Caco-2 (cell line): ENCODE data around the gene SHB. TPM values are rescaled to one million over a fixed set of nuclear protein-coding genes. Genes with fewer than 3 reads are reported as not detected.

ENCODE experiments used
- BruUV-seq: library from RNA; stranded (reverse); fragments of 400-500 nt; replicated peaks from 2 replicates; lab custom pipeline; 2021; lab: Mats Ljungman, UMichigan
- CTCF ChIA-PET: fragments of 300-600 bp; sonication (Branson Sonifier 250); formaldehyde crosslinking; loops from one replicate; lab custom pipeline; 2022; ENCODE audit warnings: antibody characterized with exemption; lab: Charles Lee
- POLR2A ChIA-PET: fragments of 300-600 bp; sonication (Branson Sonifier 250); formaldehyde crosslinking; loops from one replicate; lab custom pipeline; 2022; ENCODE audit warnings: antibody characterized with exemption; lab: Charles Lee
- DNase-seq, 2 experiments: peaks; one replicate each; pipeline versions ENCODE4 v3.0.0 to v3.0.0-alpha.2; 2020 to 2022
- H3K27me3 ChIP-seq: replicated peaks from 2 replicates; pipeline ENCODE4 v1.6.0; 2011; ENCODE audit warnings: low read length; ENCODE audit not compliant: control insufficient read depth, insufficient read depth
- H3K36me3 ChIP-seq: 2 replicates; pipeline ENCODE4 v1.5.1; 2011; ENCODE audit warnings: low read length; ENCODE audit not compliant: control insufficient read depth, insufficient read depth
- H3K4me1 ChIP-seq: fragments of 250-450 bp; sonication (Bioruptor Pico); 2 replicates; pipeline ENCODE4 v1.5.1; 2020; ENCODE audit warnings: mild to moderate bottlenecking
- H3K4me3 ChIP-seq: 2 replicates; pipeline ENCODE4 v1.5.1; 2011; ENCODE audit warnings: low read depth, mild to moderate bottlenecking, control low read depth, low read length
- H3K9me3 ChIP-seq: fragments of 250-450 bp; sonication (Bioruptor Pico); 2 replicates; pipeline ENCODE4 v1.5.1; 2020; ENCODE audit warnings: mild to moderate bottlenecking, moderate library complexity
- H3K27ac Mint-ChIP-seq: one replicate; pipeline ENCODE4 v1.8.0; 2022; ENCODE audit warnings: mixed read lengths; ENCODE audit not compliant: unreplicated experiment
- H3K27me3 Mint-ChIP-seq: one replicate; pipeline ENCODE4 v1.8.0; 2022; ENCODE audit warnings: mixed read lengths; ENCODE audit not compliant: insufficient read depth, unreplicated experiment
- H3K36me3 Mint-ChIP-seq: one replicate; pipeline ENCODE4 v1.8.0; 2022; ENCODE audit warnings: mild to moderate bottlenecking, mixed read lengths; ENCODE audit not compliant: insufficient read depth, unreplicated experiment
- H3K4me1 Mint-ChIP-seq: one replicate; pipeline ENCODE4 v1.8.0; 2022; ENCODE audit warnings: low read depth, mixed read lengths; ENCODE audit not compliant: unreplicated experiment
- H3K4me3 Mint-ChIP-seq: one replicate; pipeline ENCODE4 v1.8.0; 2022; ENCODE audit warnings: mild to moderate bottlenecking, moderate library complexity, mixed read lengths; ENCODE audit not compliant: unreplicated experiment
- H3K9me3 Mint-ChIP-seq: one replicate; pipeline ENCODE4 v1.8.0; 2022; ENCODE audit warnings: mixed read lengths; ENCODE audit not compliant: unreplicated experiment
- CTCF ChIP-seq, 2 experiments: fragments of 200-600 bp in 1 of 2; IDR thresholded peaks; 1 replicate in 1 of 2; 2 replicates in 1 of 2; pipeline versions ENCODE4 v1.5.1 to v1.8.0; 2011 to 2022; ENCODE audit warnings: antibody characterized with exemption in 1 of 2, control low read depth in 1 of 2, inconsistent platforms in 1 of 2, low read depth in 1 of 2, low read length in 1 of 2, mild to moderate bottlenecking in 1 of 2, moderate library complexity in 1 of 2; ENCODE audit not compliant: insufficient read depth in 1 of 2, severe bottlenecking in 1 of 2, unreplicated experiment in 1 of 2
- intact Hi-C: fragments of 100-400 bp; cut with micrococcal nuclease; formaldehyde crosslinking; loops from one replicate; pipeline ENCODE4 v1.10.0; 2022; ENCODE audit not compliant: unreplicated experiment
- total RNA-seq: library from RNA; stranded (reverse); gene quantifications from 2 replicates; pipeline ENCODE4 v1.2.3, GENCODE V29; 2022

The SHB gene
- total RNA-seq, 1 experiment from 2014 or later, result 18.3 TPM

- no peak for TF ChIP-seq CTCF (IDR thresholded peaks at IDR 0.05; ENCODE audit: insufficient read depth in 1 of 2, low read depth in 1 of 2, low read length in 1 of 2, severe bottlenecking in 1 of 2, unreplicated experiment in 1 of 2)
- H3K9me3 Mint-ChIP-seq, result no peaks in the 10 kb centered on the region
- Histone ChIP-seq H3K27me3 (no peaks in the 10 kb centered on the region), H3K9me3 (no peaks in the 10 kb centered on the region), H3K36me3 (no peaks in the 10 kb centered on the region; the same call in 1 of the 2 replicates), H3K4me3 (no peak overlapping the region), H3K4me1 (peaks cover 65% of the 10 kb centered on the region)
- H3K4me1 Mint-ChIP-seq, result peaks cover 35% of the 10 kb centered on the region
- POLR2A ChIA-PET, result no interaction called here
- no peaks in the 10 kb centered on the region for H3K27me3 Mint-ChIP-seq
- intact Hi-C loops, result no loop called here
- H3K4me3 Mint-ChIP-seq, result no peak overlapping the region
- BruUV-seq, result no TSS peak
- peak overlapping the region; percentile 74 for H3K27ac Mint-ChIP-seq
- CTCF ChIA-PET, result interaction anchor here (0.7 to 1.2 kb wide), 3 partner anchors 26 to 33 kb away, joined by 3 to 4 read pairs (median 3); no protein-coding TSS in a partner anchor
- DNase-seq, result no peak
- peaks cover 31% of the 10 kb centered on the region for H3K36me3 Mint-ChIP-seq
These were observed 127.8 kb downstream of the SHB start for GRCh38 chr9:37941253-37941652.

- ChIA-PET POLR2A (no interaction called here), CTCF (no interaction called here)
- Histone ChIP-seq H3K9me3 (no peaks in the 10 kb centered on the region), H3K4me1 (peaks cover 49% of the 10 kb centered on the region), H3K4me3 (no peak overlapping the region), H3K27me3 (no peaks in the 10 kb centered on the region), H3K36me3 (no peaks in the 10 kb centered on the region; the same call in 1 of the 2 replicates)
- no TSS peak for BruUV-seq
- intact Hi-C loops, result no loop called here
- H3K4me1 Mint-ChIP-seq, result peaks cover 28% of the 10 kb centered on the region
- no peak for DNase-seq
- H3K4me3 Mint-ChIP-seq, result no peak overlapping the region
- H3K27me3 Mint-ChIP-seq, result no peaks in the 10 kb centered on the region
- peak overlapping the region; percentile 45 for H3K27ac Mint-ChIP-seq
- peaks cover 23% of the 10 kb centered on the region for H3K36me3 Mint-ChIP-seq
- TF ChIP-seq CTCF (IDR thresholded peaks at IDR 0.05; ENCODE audit: insufficient read depth in 1 of 2, low read depth in 1 of 2, low read length in 1 of 2, severe bottlenecking in 1 of 2, unreplicated experiment in 1 of 2), result no peak
- H3K9me3 Mint-ChIP-seq, result no peaks in the 10 kb centered on the region
These were observed 129.4 kb downstream of the SHB start for GRCh38 chr9:37939575-37940095.

- no peaks in the 10 kb centered on the region for H3K27me3 Mint-ChIP-seq
- H3K36me3 Mint-ChIP-seq, result peaks cover 13% of the 10 kb centered on the region
- POLR2A ChIA-PET, result no interaction called here
- no peak for TF ChIP-seq CTCF (IDR thresholded peaks at IDR 0.05; ENCODE audit: insufficient read depth in 1 of 2, low read depth in 1 of 2, low read length in 1 of 2, severe bottlenecking in 1 of 2, unreplicated experiment in 1 of 2)
- Histone ChIP-seq H3K4me1 (peaks cover 35% of the 10 kb centered on the region), H3K4me3 (no peak overlapping the region), H3K27me3 (no peaks in the 10 kb centered on the region), H3K36me3 (no peaks in the 10 kb centered on the region; the same call in 1 of the 2 replicates), H3K9me3 (no peaks in the 10 kb centered on the region)
- H3K4me3 Mint-ChIP-seq, result no peak overlapping the region
- H3K9me3 Mint-ChIP-seq, result no peaks in the 10 kb centered on the region
- peaks cover 19% of the 10 kb centered on the region for H3K4me1 Mint-ChIP-seq
- CTCF ChIA-PET, result no interaction called here
- no peak for DNase-seq
- no TSS peak for BruUV-seq
- no peak overlapping the region for H3K27ac Mint-ChIP-seq
- intact Hi-C loops, result no loop called here
These were observed 130.7 kb downstream of the SHB start for GRCh38 chr9:37938121-37938891.
